HCT116 (cell line): ENCODE data around the gene MYLK2. TPM values are rescaled to one million over a fixed set of nuclear protein-coding genes. Genes with fewer than 3 reads are reported as not detected.

Experiments used
- ATAC-seq: fragments of 200-7000 bp; cut with Tn5 transposase; 2 replicates; pipeline ENCODE4 v1.9.1; 2020; ENCODE audit warnings: mild to moderate bottlenecking, moderate library complexity
- BruUV-seq: library from RNA; stranded (reverse); fragments of 400-500 nt; replicated peaks from 2 replicates; lab custom pipeline; 2021; lab: Mats Ljungman, UMichigan
- CTCF ChIA-PET: fragments of 300-600 bp; sonication (Branson Sonifier 250); formaldehyde crosslinking; loops from one replicate; lab custom pipeline; 2021; ENCODE audit warnings: antibody characterized with exemption; lab: Charles Lee
- POLR2A ChIA-PET: fragments of 300-600, 350-600 bp; sonication (Branson Sonifier 250); formaldehyde crosslinking; loops from one replicate; lab custom pipeline; 2021; ENCODE audit warnings: antibody characterized with exemption; lab: Charles Lee
- RAD21 ChIA-PET, 2 experiments: fragments of 300-600 bp; sonication (Branson Sonifier 250); formaldehyde crosslinking; loops; one replicate each; lab custom pipeline; 2023; ENCODE audit warnings: low total read pairs in 2 of 2; ENCODE audit not compliant: uncharacterized antibody in 2 of 2, unreplicated experiment in 2 of 2, low non-redundant PET in 1 of 2; lab: Charles Lee
- DNase-seq: peaks from one replicate; pipeline ENCODE4 v3.0.0-alpha.2; 2010; ENCODE audit warnings: low read depth, low spot score
- H2AFZ ChIP-seq: fragments of 200-600 bp; shearing (Covaris generic), sonication (generic); 2 replicates; pipeline ENCODE4 v1.6.1; 2017; ENCODE audit warnings: low read depth, mixed run types, mixed read lengths, antibody characterized with exemption, low read length; ENCODE audit not compliant: poor library complexity, severe bottlenecking
- H3K27ac ChIP-seq: 2 replicates; pipeline ENCODE4 v1.5.1; 2012; ENCODE audit warnings: low read depth, low read length
- H3K27me3 ChIP-seq: fragments of 200-600 bp; sonication (generic); 2 replicates; pipeline ENCODE4 v1.6.1; 2016; ENCODE audit warnings: mixed run types, low read length, mixed read lengths; ENCODE audit not compliant: insufficient read depth
- H3K36me3 ChIP-seq, 2 experiments: fragments of 200-500 bp in 1 of 2; fragments of 200-600 bp in 1 of 2; sonication (Bioruptor generic) in 1 of 2; sonication (generic) in 1 of 2; 2 replicates each; pipeline versions ENCODE4 v1.5.1 to v1.6.1; 2014 to 2016; ENCODE audit warnings: low read length in 2 of 2, inconsistent platforms in 1 of 2, mixed read lengths in 1 of 2, mixed run types in 1 of 2; ENCODE audit not compliant: insufficient read depth in 2 of 2, control insufficient read depth in 1 of 2
- H3K4me1 ChIP-seq, 2 experiments: fragments of 200-600 bp in 1 of 2; sonication (generic) in 1 of 2; 2 replicates each; pipeline versions ENCODE4 v1.5.1 to v1.6.1; 2012 to 2017; ENCODE audit warnings: low read length in 2 of 2, inconsistent platforms in 1 of 2, mild to moderate bottlenecking in 1 of 2, mixed read lengths in 1 of 2, mixed run types in 1 of 2, moderate library complexity in 1 of 2; ENCODE audit not compliant: insufficient read depth in 2 of 2, control insufficient read depth in 1 of 2
- H3K4me2 ChIP-seq: fragments of 200-600 bp; sonication (generic); 2 replicates; pipeline ENCODE4 v1.6.1; 2017; ENCODE audit warnings: mixed run types, low read length, mixed read lengths
- H3K4me3 ChIP-seq, 2 experiments: fragments of 200-600 bp in 1 of 2; sonication (generic) in 1 of 2; replicated peaks in 1 of 2; 2 replicates each; pipeline ENCODE4 v1.5.1; 2011 to 2016; ENCODE audit warnings: low read length in 2 of 2, control low read depth in 1 of 2, low read depth in 1 of 2, mild to moderate bottlenecking in 1 of 2, mixed read lengths in 1 of 2, mixed run types in 1 of 2
- H3K79me2 ChIP-seq: fragments of 200-600 bp; sonication (generic); 2 replicates; pipeline ENCODE4 v1.6.1; 2017; ENCODE audit warnings: mild to moderate bottlenecking, mixed run types, low read length, moderate library complexity, mixed read lengths; ENCODE audit not compliant: insufficient read depth
- H3K9ac ChIP-seq: fragments of 200-600 bp; sonication (generic); 2 replicates; pipeline ENCODE4 v1.6.1; 2016; ENCODE audit warnings: low read length, mixed read lengths
- H3K9me2 ChIP-seq: fragments of 200-600 bp; sonication (generic), shearing (Covaris generic); 2 replicates; pipeline ENCODE4 v1.6.1; 2017; ENCODE audit warnings: mixed run types, mild to moderate bottlenecking, moderate library complexity; ENCODE audit not compliant: insufficient read depth
- H3K9me3 ChIP-seq, 2 experiments: fragments of 200-500 bp in 1 of 2; fragments of 200-600 bp in 1 of 2; sonication (Bioruptor generic) in 1 of 2; sonication (generic) in 1 of 2; 2 replicates each; pipeline ENCODE4 v1.6.1; 2014 to 2017; ENCODE audit warnings: low read length in 2 of 2, mixed read lengths in 2 of 2, inconsistent platforms in 1 of 2, low read depth in 1 of 2, mild to moderate bottlenecking in 1 of 2, mixed run types in 1 of 2, moderate library complexity in 1 of 2; ENCODE audit not compliant: control insufficient read depth in 1 of 2, insufficient read depth in 1 of 2
- H4K20me1 ChIP-seq: fragments of 200-600 bp; sonication (generic), shearing (Covaris generic); 2 replicates; pipeline ENCODE4 v1.6.1; 2017; ENCODE audit warnings: mixed run types, mild to moderate bottlenecking, moderate library complexity; ENCODE audit not compliant: insufficient read depth
- CBX3 ChIP-seq: IDR thresholded peaks from 2 replicates; pipeline ENCODE4 v1.6.1; 2012; ENCODE audit warnings: low read depth
- CEBPB ChIP-seq: IDR thresholded peaks from 2 replicates; pipeline ENCODE4 v1.6.1; 2012; ENCODE audit warnings: low read depth
- EGR1 ChIP-seq: IDR thresholded peaks from 2 replicates; pipeline ENCODE4 v1.6.1; 2012; ENCODE audit warnings: low read depth
- EZH2 ChIP-seq: fragments of 200-600 bp; sonication (generic); IDR thresholded peaks from 2 replicates; pipeline ENCODE4 v1.6.1; 2017; ENCODE audit warnings: antibody characterized with exemption, mixed run types
- EZH2phosphoT487 ChIP-seq: fragments of 200-600 bp; IDR thresholded peaks from 2 replicates; pipeline ENCODE4 v1.6.1; 2018; ENCODE audit warnings: antibody characterized with exemption, borderline replicate concordance
- JUND ChIP-seq: IDR thresholded peaks from 2 replicates; pipeline ENCODE4 v1.6.1; 2012
- POLR2AphosphoS5 ChIP-seq: IDR thresholded peaks from 2 replicates; pipeline ENCODE4 v1.6.1; 2011; ENCODE audit warnings: mild to moderate bottlenecking, low read depth, low read length, moderate library complexity
- RAD21 ChIP-seq: IDR thresholded peaks from 2 replicates; pipeline ENCODE4 v1.6.1; 2012; ENCODE audit warnings: low read depth, mild to moderate bottlenecking
- SIN3A ChIP-seq: IDR thresholded peaks from 2 replicates; pipeline ENCODE4 v1.6.1; 2012; ENCODE audit warnings: low read depth
- SP1 ChIP-seq: IDR thresholded peaks from 2 replicates; pipeline ENCODE4 v1.6.1; 2012; ENCODE audit warnings: low read depth
- SRF ChIP-seq: IDR thresholded peaks from 2 replicates; pipeline ENCODE4 v1.6.1; 2012; ENCODE audit warnings: low read depth
- TCF7L2 ChIP-seq: IDR thresholded peaks from 2 replicates; pipeline ENCODE4 v1.7.0; 2011; ENCODE audit warnings: borderline replicate concordance, inconsistent platforms; ENCODE audit not compliant: insufficient read depth, insufficient read length; ENCODE audit errors: extremely low read depth
- ZFX ChIP-seq: fragments of 450-650 bp; IDR thresholded peaks from 2 replicates; pipeline ENCODE4 v1.6.1; 2017
- ZNF274 ChIP-seq: fragments of 200-500 bp; sonication (Bioruptor generic); IDR thresholded peaks from 2 replicates; pipeline ENCODE4 v1.6.1; 2014; ENCODE audit warnings: mild to moderate bottlenecking, low read depth, low read length, inconsistent platforms
- intact Hi-C: fragments of 100-400 bp; cut with micrococcal nuclease; formaldehyde crosslinking; loops from 2 replicates; pipeline ENCODE4 v1.10.0; 2022
- total RNA-seq: library from RNA; stranded (reverse); gene quantifications from one replicate; pipeline ENCODE4 v1.2.1, GENCODE V29; 2021; ENCODE audit not compliant: unreplicated experiment
- TF ChIP-seq, protein P1 (sequence below), 3 experiments: fragments of 200-600 bp in 1 of 3; sonication (generic) in 1 of 3; IDR thresholded peaks in 2 of 3; conservative IDR thresholded peaks in 1 of 3; 2 replicates each; pipeline ENCODE4 v1.5.1; 2012 to 2017; ENCODE audit warnings: low read depth in 2 of 3, low read length in 2 of 3, antibody characterized with exemption in 1 of 3, borderline replicate concordance in 1 of 3, control low read depth in 1 of 3, mild to moderate bottlenecking in 1 of 3, mixed read lengths in 1 of 3, mixed run types in 1 of 3, moderate library complexity in 1 of 3; ENCODE audit not compliant: insufficient read depth in 1 of 3
- TF ChIP-seq, protein P2 (sequence below): IDR thresholded peaks from 2 replicates; pipeline ENCODE4 v1.6.1; 2011; ENCODE audit warnings: mild to moderate bottlenecking, low read length, moderate library complexity; ENCODE audit not compliant: insufficient replicate concordance; ENCODE audit errors: extremely low read depth

Gene MYLK2
- total RNA-seq, 1 experiment from 2014 or later: 0.34 TPM

DNA sequence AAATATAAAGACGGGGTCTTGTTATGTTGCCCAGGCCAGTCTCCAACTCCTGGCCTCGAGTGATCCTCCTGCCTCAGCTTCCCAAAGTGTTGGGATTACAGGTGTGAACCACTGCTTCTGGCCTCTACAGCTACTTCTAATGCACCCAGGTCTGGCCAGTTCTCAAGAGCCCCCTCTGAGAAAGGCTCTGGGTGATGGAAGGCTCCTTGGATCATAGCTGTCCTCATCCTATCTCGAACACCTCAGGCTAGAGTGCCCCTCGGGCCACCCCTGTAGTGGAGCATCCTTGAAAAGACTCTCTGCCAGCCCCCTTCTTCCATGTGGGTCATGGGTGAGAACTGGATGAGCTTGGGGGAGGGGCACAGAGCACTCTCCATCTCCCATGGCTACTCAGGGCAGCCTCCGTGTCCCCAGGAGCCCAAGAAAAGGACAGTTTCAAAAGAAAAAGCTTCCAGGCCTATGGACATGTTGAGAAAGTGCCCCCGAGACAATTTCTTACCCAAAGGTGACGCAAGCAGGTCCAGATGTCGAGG, 714 bp upstream of the MYLK2 start:
- no TSS peak for BruUV-seq
- intact Hi-C loops: no loop called here
- H3K4me1 ChIP-seq: peaks cover 0 to 9% of the 10 kb centered on the region in 2 experiments; a peak in 1 of 4 replicates
- no peaks in the 10 kb centered on the region for H3K9me3 ChIP-seq
- H2AFZ ChIP-seq: no peak overlapping the region
- ChIA-PET CTCF (no interaction called here), RAD21 (no interaction called here), POLR2A (interaction anchor here (1.9 kb wide), 1 partner anchor 12 kb away, joined by 4 read pairs; no protein-coding TSS in a partner anchor)
- H3K79me2 ChIP-seq: no peaks in the 10 kb centered on the region
- no peaks in the 10 kb centered on the region for H4K20me1 ChIP-seq
- H3K36me3 ChIP-seq: no peaks in the 10 kb centered on the region
- no peak overlapping the region for H3K4me3 ChIP-seq
- DNase-seq (no peak), ATAC-seq (no peak)
- no peak overlapping the region for H3K9ac ChIP-seq
- H3K27me3 ChIP-seq: no peaks in the 10 kb centered on the region
- TF ChIP-seq POLR2AphosphoS5 (no peak), CBX3 (no peak), ZFX (no peak), SP1 (no peak), EZH2phosphoT487 (no peak), SRF (no peak)
- TF ChIP-seq, protein P1, sequence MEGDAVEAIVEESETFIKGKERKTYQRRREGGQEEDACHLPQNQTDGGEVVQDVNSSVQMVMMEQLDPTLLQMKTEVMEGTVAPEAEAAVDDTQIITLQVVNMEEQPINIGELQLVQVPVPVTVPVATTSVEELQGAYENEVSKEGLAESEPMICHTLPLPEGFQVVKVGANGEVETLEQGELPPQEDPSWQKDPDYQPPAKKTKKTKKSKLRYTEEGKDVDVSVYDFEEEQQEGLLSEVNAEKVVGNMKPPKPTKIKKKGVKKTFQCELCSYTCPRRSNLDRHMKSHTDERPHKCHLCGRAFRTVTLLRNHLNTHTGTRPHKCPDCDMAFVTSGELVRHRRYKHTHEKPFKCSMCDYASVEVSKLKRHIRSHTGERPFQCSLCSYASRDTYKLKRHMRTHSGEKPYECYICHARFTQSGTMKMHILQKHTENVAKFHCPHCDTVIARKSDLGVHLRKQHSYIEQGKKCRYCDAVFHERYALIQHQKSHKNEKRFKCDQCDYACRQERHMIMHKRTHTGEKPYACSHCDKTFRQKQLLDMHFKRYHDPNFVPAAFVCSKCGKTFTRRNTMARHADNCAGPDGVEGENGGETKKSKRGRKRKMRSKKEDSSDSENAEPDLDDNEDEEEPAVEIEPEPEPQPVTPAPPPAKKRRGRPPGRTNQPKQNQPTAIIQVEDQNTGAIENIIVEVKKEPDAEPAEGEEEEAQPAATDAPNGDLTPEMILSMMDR (IDR thresholded peaks at IDR 0.05 in 2 of 3, conservative IDR thresholded peaks at IDR 0.05 in 1 of 3; ENCODE audit: borderline replicate concordance in 1 of 3, insufficient read depth in 1 of 3, low read depth in 2 of 3, low read length in 2 of 3): no peak
- H3K9me2 ChIP-seq: no peaks in the 10 kb centered on the region
- H3K4me2 ChIP-seq: no peak overlapping the region
- H3K27ac ChIP-seq: no peak overlapping the region

DNA sequence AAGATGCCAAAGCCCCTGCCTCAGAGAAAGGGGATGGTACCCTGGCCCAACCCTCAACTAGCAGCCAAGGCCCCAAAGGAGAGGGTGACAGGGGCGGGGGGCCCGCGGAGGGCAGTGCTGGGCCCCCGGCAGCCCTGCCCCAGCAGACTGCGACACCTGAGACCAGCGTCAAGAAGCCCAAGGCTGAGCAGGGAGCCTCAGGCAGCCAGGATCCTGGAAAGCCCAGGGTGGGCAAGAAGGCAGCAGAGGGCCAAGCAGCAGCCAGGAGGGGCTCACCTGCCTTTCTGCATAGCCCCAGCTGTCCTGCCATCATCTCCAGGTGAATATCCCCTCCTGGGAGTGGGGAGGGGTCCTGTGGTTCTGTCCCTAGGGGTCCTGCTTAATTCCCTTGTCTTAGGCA, 1.1 kb downstream of the MYLK2 start:
- no peaks in the 10 kb centered on the region for H3K36me3 ChIP-seq
- CTCF ChIA-PET: no interaction called here
- H2AFZ ChIP-seq: no peak overlapping the region
- H3K9ac ChIP-seq: no peak overlapping the region
- no peaks in the 10 kb centered on the region for H3K9me2 ChIP-seq
- H4K20me1 ChIP-seq: no peaks in the 10 kb centered on the region
- POLR2A ChIA-PET: no interaction called here
- no peak overlapping the region for H3K4me2 ChIP-seq
- no peak for ATAC-seq
- H3K4me1 ChIP-seq: peaks cover 0 to 9% of the 10 kb centered on the region in 2 experiments; a peak in 1 of 4 replicates
- no peak overlapping the region for H3K27ac ChIP-seq
- no peak overlapping the region for H3K4me3 ChIP-seq
- TF ChIP-seq CEBPB (no peak), CBX3 (no peak), ZNF274 (no peak), EZH2 (no peak), JUND (no peak), SIN3A (no peak), TCF7L2 (no peak), EGR1 (no peak), RAD21 (no peak)
- TF ChIP-seq, protein P2, sequence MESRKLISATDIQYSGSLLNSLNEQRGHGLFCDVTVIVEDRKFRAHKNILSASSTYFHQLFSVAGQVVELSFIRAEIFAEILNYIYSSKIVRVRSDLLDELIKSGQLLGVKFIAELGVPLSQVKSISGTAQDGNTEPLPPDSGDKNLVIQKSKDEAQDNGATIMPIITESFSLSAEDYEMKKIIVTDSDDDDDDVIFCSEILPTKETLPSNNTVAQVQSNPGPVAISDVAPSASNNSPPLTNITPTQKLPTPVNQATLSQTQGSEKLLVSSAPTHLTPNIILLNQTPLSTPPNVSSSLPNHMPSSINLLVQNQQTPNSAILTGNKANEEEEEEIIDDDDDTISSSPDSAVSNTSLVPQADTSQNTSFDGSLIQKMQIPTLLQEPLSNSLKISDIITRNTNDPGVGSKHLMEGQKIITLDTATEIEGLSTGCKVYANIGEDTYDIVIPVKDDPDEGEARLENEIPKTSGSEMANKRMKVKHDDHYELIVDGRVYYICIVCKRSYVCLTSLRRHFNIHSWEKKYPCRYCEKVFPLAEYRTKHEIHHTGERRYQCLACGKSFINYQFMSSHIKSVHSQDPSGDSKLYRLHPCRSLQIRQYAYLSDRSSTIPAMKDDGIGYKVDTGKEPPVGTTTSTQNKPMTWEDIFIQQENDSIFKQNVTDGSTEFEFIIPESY: no peak
- H3K27me3 ChIP-seq: no peaks in the 10 kb centered on the region
- no peaks in the 10 kb centered on the region for H3K79me2 ChIP-seq
- RAD21 ChIA-PET: interaction anchor here in 1 of 2 experiments (0.6 kb wide), 1 partner anchor 20 kb away, joined by 4 read pairs; no protein-coding TSS in a partner anchor
- no peaks in the 10 kb centered on the region for H3K9me3 ChIP-seq
- intact Hi-C loops: no loop called here
- DNase-seq: no peak
- BruUV-seq: no TSS peak
